T follicular helper cell (primary cell): ENCODE results near the gene SERPINF2.
"Not testable (repeated sequence)": the region's sequence is repeated elsewhere in the genome, so short reads cannot be mapped to it uniquely, and the experiment has no call there.

Experiments used
- DNase-seq: peaks from one replicate; pipeline ENCODE4 v3.0.0-alpha.2; 2020; ENCODE audit warnings: low read depth

SERPINF2 gene

GRCh38 chr17:1762901-1763898, 20.5 kb downstream of the SERPINF2 start:
- no peak for DNase-seq

GRCh38 chr17:1764284-1764683, 21.6 kb downstream of the SERPINF2 start:
- DNase-seq: no peak

GRCh38 chr17:1764705-1765104, 22.0 kb downstream of the SERPINF2 start:
- DNase-seq: not testable (repeated sequence)

GRCh38 chr17:1765576-1765975, 22.9 kb downstream of the SERPINF2 start:
- no peak for DNase-seq

- no peak for DNase-seq
These were observed 23.9 kb downstream of the SERPINF2 start for GRCh38 chr17:1766382-1767135.

GRCh38 chr17:1767358-1767757, 24.7 kb downstream of the SERPINF2 start:
- no peak for DNase-seq

- DNase-seq: no peak
These were observed 27.3 kb downstream of the SERPINF2 start for GRCh38 chr17:1769822-1770477.

GRCh38 chr17:1773000-1773695, 30.5 kb downstream of the SERPINF2 start:
- not testable (repeated sequence) for DNase-seq

- no peak for DNase-seq
These were observed 31.1 kb downstream of the SERPINF2 start for GRCh38 chr17:1773696-1774181.

- DNase-seq: no peak
These were observed 31.9 kb downstream of the SERPINF2 start for GRCh38 chr17:1774390-1775176.

GRCh38 chr17:1776328-1776727, 33.7 kb downstream of the SERPINF2 start:
- no peak for DNase-seq

- DNase-seq: no peak
These were observed 34.2 kb downstream of the SERPINF2 start for GRCh38 chr17:1776857-1777256.

GRCh38 chr17:1779571-1780131, 37.0 kb downstream of the SERPINF2 start:
- no peak for DNase-seq

- DNase-seq: no peak
These were observed 39.5 kb downstream of the SERPINF2 start for GRCh38 chr17:1782171-1782567.

GRCh38 chr17:1783271-1783670, 40.6 kb downstream of the SERPINF2 start:
- DNase-seq: no peak

GRCh38 chr17:1783834-1784611, 41.4 kb downstream of the SERPINF2 start:
- no peak for DNase-seq

GRCh38 chr17:1785930-1786329, 43.3 kb downstream of the SERPINF2 start:
- no peak for DNase-seq

GRCh38 chr17:1786708-1787107, 44.0 kb downstream of the SERPINF2 start:
- no peak for DNase-seq

- no peak for DNase-seq
These were observed 44.7 kb downstream of the SERPINF2 start for GRCh38 chr17:1787301-1787902.
